Activated T-cell treated with anti-CD3 and anti-CD28 coated beads, Interleukin-2, amount 50 U/mL, for 72 hours (primary cell): Measurements from ENCODE around the gene KANK2. TPM values are rescaled to one million over a fixed set of nuclear protein-coding genes. Genes with fewer than 3 reads are reported as not detected.
"Not testable (repeated sequence)": the region's sequence is repeated elsewhere in the genome, so short reads cannot be mapped to it uniquely, and the experiment has no call there.

Experiments used
- ATAC-seq, 2 donors: fragments of 150-1000 bp; cut with Tn5 transposase; replicated peaks in 1 of 2; 2 replicates each; pipeline ENCODE4 v1.10.0; 2021; ENCODE audit warnings: moderate library complexity in 2 of 2, mild to moderate bottlenecking in 1 of 2
- DNase-seq, 2 donors: peaks; one replicate each; pipeline ENCODE4 v3.0.0; 2021 to 2022; ENCODE audit warnings: mixed read lengths in 1 of 2
- H3K27ac Mint-ChIP-seq: one replicate; pipeline ENCODE4 v1.8.0; 2022; ENCODE audit warnings: mild to moderate bottlenecking, moderate library complexity, mixed read lengths
- H3K27me3 Mint-ChIP-seq: one replicate; pipeline ENCODE4 v1.8.0; 2022; ENCODE audit warnings: low read depth, mixed read lengths
- H3K36me3 Mint-ChIP-seq, 2 donors: one replicate each; pipeline ENCODE4 v1.8.0; 2022; ENCODE audit warnings: mixed read lengths in 2 of 2, mild to moderate bottlenecking in 1 of 2; ENCODE audit not compliant: insufficient read depth in 2 of 2
- H3K4me1 Mint-ChIP-seq: one replicate; pipeline ENCODE4 v1.8.0; 2022; ENCODE audit warnings: low read depth, mixed read lengths
- H3K4me3 Mint-ChIP-seq, 2 donors: one replicate each; pipeline ENCODE4 v1.8.0; 2022; ENCODE audit warnings: mild to moderate bottlenecking in 2 of 2, mixed read lengths in 2 of 2, moderate library complexity in 2 of 2
- H3K9me3 Mint-ChIP-seq, 2 donors: one replicate each; pipeline ENCODE4 v1.8.0; 2022; ENCODE audit warnings: mixed read lengths in 2 of 2
- total RNA-seq, 2 donors: library from RNA; stranded (reverse); gene quantifications; one replicate each; pipeline ENCODE4 v1.2.3, GENCODE V29; 2022

Gene KANK2
- total RNA-seq, 2 donors from 2014 or later: 0.96 to 1.1 TPM

DNA sequence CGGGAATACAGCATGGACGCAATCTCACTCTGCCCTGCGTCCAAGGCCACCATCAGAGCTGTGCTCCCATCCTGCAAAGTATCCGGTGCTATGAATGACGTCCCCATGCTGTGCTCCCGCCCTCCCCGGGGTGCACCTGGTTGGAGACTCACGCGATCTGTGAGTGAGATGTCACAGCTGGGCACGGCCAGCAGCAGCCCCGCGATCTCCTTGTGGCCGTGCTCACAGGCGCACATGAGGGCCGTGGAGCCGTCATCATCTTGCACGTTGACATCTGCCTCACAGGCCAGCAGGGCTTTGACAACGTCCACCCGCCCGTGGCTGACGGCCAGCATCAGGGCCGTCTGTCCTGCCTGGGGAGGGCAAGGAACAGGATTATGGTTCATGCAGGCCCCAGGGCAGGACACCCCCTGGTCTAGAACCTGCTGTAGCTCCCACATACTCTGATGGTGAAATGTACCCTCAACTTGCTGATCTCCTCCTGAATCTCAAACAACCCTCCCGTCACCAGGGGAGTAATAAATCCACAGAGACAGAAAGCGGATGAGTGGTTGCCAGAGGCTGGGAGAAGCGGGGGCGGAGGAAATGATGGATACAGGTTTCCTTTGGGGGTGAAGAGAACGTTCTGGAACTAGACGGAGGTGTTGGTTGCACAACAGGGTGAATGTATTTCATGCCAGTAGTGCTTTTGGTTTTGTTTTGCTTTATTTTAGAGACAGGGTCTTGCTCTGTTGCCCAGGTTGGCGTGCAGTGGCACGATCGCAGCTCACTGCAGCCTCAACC lies 27.3 kb downstream of the KANK2 start:
- no peaks in the 10 kb centered on the region for H3K27me3 Mint-ChIP-seq
- no peak overlapping the region for H3K27ac Mint-ChIP-seq
- no peaks in the 10 kb centered on the region for H3K36me3 Mint-ChIP-seq
- ATAC-seq: no peak
- no peak for DNase-seq
- no peaks in the 10 kb centered on the region for H3K9me3 Mint-ChIP-seq
- H3K4me1 Mint-ChIP-seq: no peaks in the 10 kb centered on the region
- H3K4me3 Mint-ChIP-seq: no peak overlapping the region

GRCh38 chr19:11168568-11168967 lies 28.8 kb downstream of the KANK2 start:
- H3K4me3 Mint-ChIP-seq: no peak overlapping the region

GRCh38 chr19:11166281-11167142 lies 30.8 kb downstream of the KANK2 start:
- DNase-seq: no peak
- no peak for ATAC-seq
- Mint-ChIP-seq H3K27me3 (no peaks in the 10 kb centered on the region), H3K27ac (no peak overlapping the region), H3K36me3 (no peaks in the 10 kb centered on the region), H3K4me1 (no peaks in the 10 kb centered on the region), H3K9me3 (no peaks in the 10 kb centered on the region), H3K4me3 (no peak overlapping the region)

More at GRCh38 chr19:11168568-11168967, 28.8 kb downstream of the KANK2 start:
- H3K36me3 Mint-ChIP-seq: no peaks in the 10 kb centered on the region
- H3K9me3 Mint-ChIP-seq: no peaks in the 10 kb centered on the region
- H3K27me3 Mint-ChIP-seq: no peaks in the 10 kb centered on the region
- DNase-seq: no peak
- ATAC-seq: no peak
- no peak overlapping the region for H3K27ac Mint-ChIP-seq
- no peaks in the 10 kb centered on the region for H3K4me1 Mint-ChIP-seq

DNA sequence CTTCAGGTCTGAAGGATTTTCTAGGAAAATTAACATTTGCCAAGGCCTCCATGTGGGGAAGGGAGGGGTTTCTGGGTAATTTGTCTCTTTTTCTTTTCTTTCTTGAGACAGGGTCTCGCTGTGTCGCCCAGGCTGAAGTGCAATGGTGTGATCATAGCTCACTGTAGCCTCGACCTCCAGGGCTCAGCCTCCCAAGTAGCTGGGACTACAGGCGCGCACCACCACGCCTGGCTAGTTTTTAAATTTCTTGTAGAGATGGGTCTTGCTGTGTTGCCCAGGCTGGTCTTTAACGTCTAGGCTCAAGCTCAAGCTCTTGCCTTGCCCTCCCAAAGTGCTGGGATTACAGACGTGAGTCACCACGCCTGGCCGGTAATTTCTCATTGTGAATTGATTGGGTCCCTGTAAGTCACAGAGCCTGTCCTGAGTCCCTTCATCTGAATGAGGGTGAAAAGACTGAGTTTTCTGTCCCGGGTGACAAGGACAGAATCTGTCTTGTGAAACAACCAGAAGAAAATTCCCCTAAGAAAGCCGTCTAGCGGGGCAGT lies 31.8 kb downstream of the KANK2 start:
- ATAC-seq (no peak), DNase-seq (no peak)
- no peak overlapping the region for H3K4me3 Mint-ChIP-seq
- H3K27me3 Mint-ChIP-seq: no peaks in the 10 kb centered on the region
- no peak overlapping the region for H3K27ac Mint-ChIP-seq
- no peaks in the 10 kb centered on the region for H3K9me3 Mint-ChIP-seq
- no peaks in the 10 kb centered on the region for H3K36me3 Mint-ChIP-seq
- no peaks in the 10 kb centered on the region for H3K4me1 Mint-ChIP-seq

DNA sequence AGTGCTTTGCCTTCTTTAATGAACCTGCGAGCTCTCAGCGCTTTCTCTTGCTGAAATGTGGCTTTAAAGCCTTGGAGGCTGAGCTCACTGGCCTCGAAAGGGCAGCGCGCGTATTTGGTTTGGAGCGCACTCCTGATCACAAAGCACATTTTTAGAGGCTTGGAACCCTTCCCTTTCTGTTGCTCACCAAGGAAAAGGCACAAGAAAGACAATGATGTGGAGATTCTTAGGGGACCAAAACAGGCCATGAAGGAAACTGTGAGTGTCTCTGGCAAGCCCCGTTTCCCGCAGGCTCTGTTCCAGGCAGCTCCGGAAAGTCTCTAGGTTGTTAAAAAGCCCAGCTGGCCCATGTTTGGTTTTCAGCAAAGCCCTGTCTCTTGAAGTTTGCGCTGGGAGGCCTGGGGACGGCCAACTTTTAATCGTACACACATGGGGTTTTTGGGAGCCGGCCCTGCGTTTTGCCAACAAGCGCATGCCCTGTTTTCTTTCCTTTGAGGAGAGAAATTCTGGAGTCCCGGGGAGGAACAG lies 32.4 kb downstream of the KANK2 start:
- H3K4me1 Mint-ChIP-seq: no peaks in the 10 kb centered on the region
- ATAC-seq: no peak
- H3K36me3 Mint-ChIP-seq: no peaks in the 10 kb centered on the region
- H3K27me3 Mint-ChIP-seq: no peaks in the 10 kb centered on the region
- no peak overlapping the region for H3K4me3 Mint-ChIP-seq
- no peak overlapping the region for H3K27ac Mint-ChIP-seq
- DNase-seq: no peak
- no peaks in the 10 kb centered on the region for H3K9me3 Mint-ChIP-seq

GRCh38 chr19:11164296-11164695 lies 33.0 kb downstream of the KANK2 start:
- no peaks in the 10 kb centered on the region for H3K36me3 Mint-ChIP-seq
- H3K27ac Mint-ChIP-seq: no peak overlapping the region
- no peaks in the 10 kb centered on the region for H3K4me1 Mint-ChIP-seq
- H3K9me3 Mint-ChIP-seq: no peaks in the 10 kb centered on the region
- ATAC-seq (no peak), DNase-seq (no peak)
- H3K27me3 Mint-ChIP-seq: no peaks in the 10 kb centered on the region
- no peak overlapping the region for H3K4me3 Mint-ChIP-seq

DNA sequence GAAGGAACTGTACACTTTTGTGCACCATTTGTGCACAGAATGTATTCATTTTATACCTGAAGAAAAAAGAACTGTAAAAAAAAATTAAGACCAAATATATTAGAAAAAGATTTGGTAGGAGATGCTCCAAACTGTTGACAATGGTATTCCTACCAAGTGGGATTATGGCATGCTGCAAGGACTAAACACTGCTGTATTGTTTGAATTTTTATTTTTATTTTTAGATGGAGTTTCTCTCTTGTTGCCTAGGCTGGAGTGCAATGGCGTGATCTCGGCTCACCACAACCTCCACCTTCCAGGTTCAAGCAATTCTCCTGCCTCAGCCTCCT lies 36.9 kb downstream of the KANK2 start:
- not testable (repeated sequence) for H3K4me1 Mint-ChIP-seq, H3K9me3 Mint-ChIP-seq, ATAC-seq, H3K36me3 Mint-ChIP-seq, H3K4me3 Mint-ChIP-seq, H3K27ac Mint-ChIP-seq, DNase-seq, H3K27me3 Mint-ChIP-seq

DNA sequence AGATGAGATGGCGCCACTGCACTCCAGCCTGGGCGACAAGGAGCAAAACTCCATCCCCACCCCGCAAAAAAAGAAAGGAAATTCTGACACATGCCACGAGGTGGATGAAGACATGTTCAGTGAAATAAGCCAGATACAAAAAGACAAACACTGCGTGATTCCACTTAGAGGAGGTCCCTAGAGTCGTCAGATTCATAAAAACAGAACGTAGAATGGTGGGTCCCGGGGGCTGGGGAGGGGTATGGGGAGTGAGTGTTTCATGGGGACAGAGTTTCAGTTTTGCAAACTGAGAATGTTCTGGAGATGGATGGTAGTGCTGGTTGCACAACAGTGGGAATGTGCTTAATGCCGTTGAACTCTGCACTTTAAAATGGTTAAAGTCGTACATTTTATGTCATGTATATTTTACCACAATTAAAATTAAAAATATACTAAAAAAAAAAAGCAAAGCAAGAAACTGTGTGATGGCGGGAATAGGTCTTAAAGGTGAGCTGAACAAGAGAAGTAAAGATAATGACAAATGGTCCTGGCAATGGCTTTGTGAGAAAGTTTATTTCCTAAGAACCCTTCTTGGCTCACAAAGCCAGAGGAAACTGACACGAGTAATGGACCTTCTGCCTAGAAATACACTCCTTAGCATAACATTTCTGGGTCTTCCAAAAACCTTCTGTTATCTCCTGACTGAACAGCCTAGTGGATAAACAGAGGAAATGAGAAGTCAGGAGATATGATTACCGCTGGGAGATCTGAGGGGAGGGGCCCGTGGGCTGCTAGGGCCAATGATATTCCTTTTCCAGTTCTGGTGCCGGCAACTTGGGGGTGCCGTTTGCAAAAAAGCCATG lies 37.5 kb downstream of the KANK2 start:
- H3K27ac Mint-ChIP-seq: no peak overlapping the region
- no peak overlapping the region for H3K4me3 Mint-ChIP-seq
- peaks cover 8% of the 10 kb centered on the region for H3K4me1 Mint-ChIP-seq
- ATAC-seq (no peak), DNase-seq (no peak)
- no peaks in the 10 kb centered on the region for H3K9me3 Mint-ChIP-seq
- H3K27me3 Mint-ChIP-seq: no peaks in the 10 kb centered on the region
- peaks cover 1 to 3% of the 10 kb centered on the region in 2 donors for H3K36me3 Mint-ChIP-seq

GRCh38 chr19:11155373-11156120 lies 41.8 kb downstream of the KANK2 start, which contains the start of gene SPC24:
Gene SPC24, minus strand, starts transcription at chr19:11155782. Its CDS starts 6 bp downstream, at chr19:11155776.
- Mint-ChIP-seq H3K27ac (peak within 1 kb of the TSS; percentile 67), H3K27me3 (no peaks in the 10 kb centered on the region), H3K9me3 (no peaks in the 10 kb centered on the region), H3K36me3 (peaks cover 6 to 15% of the 10 kb centered on the region in 2 donors), H3K4me1 (peaks cover 28% of the 10 kb centered on the region), H3K4me3 (peak within 1 kb of the TSS; percentile 84)
- peak; percentile 92 to 97 for DNase-seq
- peak; percentile 99 for ATAC-seq

- H3K27me3 Mint-ChIP-seq: no peaks in the 10 kb centered on the region
- H3K4me1 Mint-ChIP-seq: peaks cover 28% of the 10 kb centered on the region
- peak overlapping the region; percentile 27 for H3K27ac Mint-ChIP-seq
- DNase-seq (no peak), ATAC-seq (no peak)
- peak overlapping the region; percentile 84 for H3K4me3 Mint-ChIP-seq
- H3K9me3 Mint-ChIP-seq: no peaks in the 10 kb centered on the region
- peaks cover 6 to 15% of the 10 kb centered on the region in 2 donors for H3K36me3 Mint-ChIP-seq
These were observed 42.7 kb downstream of the KANK2 start for GRCh38 chr19:11154683-11155047.

- ATAC-seq (no peak), DNase-seq (no peak)
- Mint-ChIP-seq H3K27me3 (no peaks in the 10 kb centered on the region), H3K4me3 (no peak overlapping the region), H3K27ac (no peak overlapping the region), H3K9me3 (no peaks in the 10 kb centered on the region), H3K36me3 (peaks cover 6 to 21% of the 10 kb centered on the region in 2 donors), H3K4me1 (peaks cover 28% of the 10 kb centered on the region)
These were observed 44.9 kb downstream of the KANK2 start for GRCh38 chr19:11152318-11153062.
